ENCODE results near the gene SYNE1.

SYNE1 gene

GRCh38 chr6:152296648-152297376 lies 340.4 kb downstream of the SYNE1 start:
- DNase-seq (ENCODE audit: low read depth in 3 of 3, low spot score in 1 of 3) = no peak

GRCh38 chr6:152295920-152296319 lies 341.2 kb downstream of the SYNE1 start:
- no peak for DNase-seq (ENCODE audit: low read depth in 3 of 3, low spot score in 1 of 3)

GRCh38 chr6:152295346-152295745 lies 341.8 kb downstream of the SYNE1 start:
- no peak for DNase-seq (ENCODE audit: low read depth in 3 of 3, low spot score in 1 of 3)

- no peak for DNase-seq (ENCODE audit: low read depth in 3 of 3, low spot score in 1 of 3)
Observed at GRCh38 chr6:152293404-152293803, 343.8 kb downstream of the SYNE1 start.

- DNase-seq (ENCODE audit: low read depth in 3 of 3, low spot score in 1 of 3) = no peak
Observed at GRCh38 chr6:152292555-152292954, 344.6 kb downstream of the SYNE1 start.

GRCh38 chr6:152290693-152291092 lies 346.5 kb downstream of the SYNE1 start:
- no peak for DNase-seq (ENCODE audit: low read depth in 3 of 3, low spot score in 1 of 3)

GRCh38 chr6:152277826-152278329 lies 359.3 kb downstream of the SYNE1 start:
- DNase-seq (ENCODE audit: low read depth in 3 of 3, low spot score in 1 of 3) = no peak

GRCh38 chr6:152273638-152274037 lies 363.5 kb downstream of the SYNE1 start:
- no peak for DNase-seq (ENCODE audit: low read depth in 3 of 3, low spot score in 1 of 3)

- no peak for DNase-seq (ENCODE audit: low read depth in 3 of 3, low spot score in 1 of 3)
Observed at GRCh38 chr6:152273002-152273401, 364.2 kb downstream of the SYNE1 start.

- no peak for DNase-seq (ENCODE audit: low read depth in 3 of 3, low spot score in 1 of 3)
Observed at GRCh38 chr6:152272486-152272885, 364.7 kb downstream of the SYNE1 start.

GRCh38 chr6:152271776-152272464 lies 365.2 kb downstream of the SYNE1 start:
- no peak for DNase-seq (ENCODE audit: low read depth in 3 of 3, low spot score in 1 of 3)

- DNase-seq (ENCODE audit: low read depth in 3 of 3, low spot score in 1 of 3) = no peak
Observed at GRCh38 chr6:152270301-152270925, 366.7 kb downstream of the SYNE1 start.

- DNase-seq (ENCODE audit: low read depth in 3 of 3, low spot score in 1 of 3) = no peak
Observed at GRCh38 chr6:152268846-152269442, 368.2 kb downstream of the SYNE1 start.

- no peak for DNase-seq (ENCODE audit: low read depth in 3 of 3, low spot score in 1 of 3)
Observed at GRCh38 chr6:152267967-152268845, 369.0 kb downstream of the SYNE1 start.

- DNase-seq (ENCODE audit: low read depth in 3 of 3, low spot score in 1 of 3) = no peak
Observed at GRCh38 chr6:152265651-152266050, 371.5 kb downstream of the SYNE1 start.

- no peak for DNase-seq (ENCODE audit: low read depth in 3 of 3, low spot score in 1 of 3)
Observed at GRCh38 chr6:152263582-152263981, 373.6 kb downstream of the SYNE1 start.

GRCh38 chr6:152261179-152261578 lies 376.0 kb downstream of the SYNE1 start:
- DNase-seq (ENCODE audit: low read depth in 3 of 3, low spot score in 1 of 3) = no peak

GRCh38 chr6:152259234-152259633 lies 377.9 kb downstream of the SYNE1 start:
- DNase-seq (ENCODE audit: low read depth in 3 of 3, low spot score in 1 of 3) = no peak

- no peak for DNase-seq (ENCODE audit: low read depth in 3 of 3, low spot score in 1 of 3)
Observed at GRCh38 chr6:152257581-152257980, 379.6 kb downstream of the SYNE1 start.

- no peak for DNase-seq (ENCODE audit: low read depth in 3 of 3, low spot score in 1 of 3)
Observed at GRCh38 chr6:152250127-152250526, 387.0 kb downstream of the SYNE1 start.

- no peak for DNase-seq (ENCODE audit: low read depth in 3 of 3, low spot score in 1 of 3)
Observed at GRCh38 chr6:152248980-152249379, 388.2 kb downstream of the SYNE1 start.
